Right lobe of liver (tissue), 6 donors: Measurements from ENCODE around the gene MYOZ3. TPM values are rescaled to one million over a fixed set of nuclear protein-coding genes. Genes with fewer than 3 reads are reported as not detected.
A peak's percentile ranks its signal among the peaks of the same experiment; 100 is the strongest.

Experiments
- ATAC-seq, 4 donors: fragments of 200-7000 bp; cut with Tn5 transposase; one replicate each; pipeline ENCODE4 v1.9.1; 2020; ENCODE audit warnings: mild to moderate bottlenecking in 4 of 4, moderate library complexity in 4 of 4
- DNase-seq, 3 donors: peaks; one replicate each; pipeline ENCODE4 v3.0.0-alpha.2; 2020
- H3K27ac ChIP-seq, 3 donors: fragments of 200-600 bp; one replicate each; pipeline ENCODE4 v1.8.0; 2022
- H3K27me3 ChIP-seq, 2 donors: fragments of 200-600 bp; one replicate each; pipeline ENCODE4 v1.8.0; 2022
- H3K36me3 ChIP-seq, 4 donors: fragments of 200-600 bp; sonication (generic) in 1 of 4; one replicate each; pipeline versions ENCODE4 v1.5.1 to v1.8.0; 2017 to 2022; ENCODE audit warnings: control low read depth in 1 of 4
- H3K4me1 ChIP-seq, 4 donors: fragments of 200-600 bp; sonication (generic) in 1 of 4; one replicate each; pipeline versions ENCODE4 v1.5.1 to v1.8.0; 2017 to 2022; ENCODE audit warnings: control low read depth in 1 of 4
- H3K4me3 ChIP-seq, 3 donors: fragments of 200-600 bp; one replicate each; pipeline ENCODE4 v1.8.0; 2022
- H3K9me3 ChIP-seq, 4 donors: fragments of 200-600 bp; sonication (generic) in 1 of 4; one replicate each; pipeline versions ENCODE4 v1.5.1 to v1.8.0; 2017 to 2022; ENCODE audit warnings: control low read depth in 1 of 4
- POLR2A ChIP-seq: fragments of 450-650 bp; IDR thresholded peaks from one replicate; pipeline ENCODE4 v1.6.1; 2017; ENCODE audit warnings: antibody characterized with exemption, mild to moderate bottlenecking
- WGBS: methylation state at CpG from one replicate; pipeline ENCODE4 v1.1.6; 2018; ENCODE audit warnings: low coverage, low lambda C conversion rate; ENCODE audit not compliant: insufficient coverage; ENCODE audit errors: missing lambda C conversion rate; 5-methylcytosine and 5-hydroxymethylcytosine counted together
- intact Hi-C, 2 donors: fragments of 100-400 bp; cut with DNase I; formaldehyde crosslinking; loops; one replicate each; pipeline versions ENCODE4 v1.11.2 to v1.14.1; 2022
- total RNA-seq, 6 experiments: library from RNA; depleted of rRNA in 2 of 6; stranded (reverse); fragments of >200 nt in 2 of 6; fragmentation: NEBNext Ultra II Directional in 3 of 6; extraction: Animal tissue kit (Norgen Biotek cat#: 25700) in 3 of 6; gene quantifications; one replicate each; pipeline versions ENCODE4 v1.1.0 to v1.2.4, GENCODE V29; 2016 to 2023
- TF ChIP-seq, protein P1 (sequence below), 4 donors: fragments of 200-600 bp in 3 of 4; fragments of 450-650 bp in 1 of 4; IDR thresholded peaks; one replicate each; pipeline versions ENCODE4 v1.5.1 to v1.8.0; 2016 to 2022; ENCODE audit warnings: antibody characterized with exemption in 4 of 4, mild to moderate bottlenecking in 2 of 4
- donor health status: DM: no; HTN: yes; CAD: no.
- donor health status: DM: no; HTN: no; CAD: no.
- donor health status: DM: no; HTN: no; CAD: no.
- donor health status: DM: no; HTN: yes; CAD: no.
- donor health status: DM: no; HTN: yes; CAD: no.

Gene MYOZ3
- total RNA-seq, 6 experiments from 2014 or later: 0.09 to 0.25 (median 0.12) TPM; not detected in 3

DNA sequence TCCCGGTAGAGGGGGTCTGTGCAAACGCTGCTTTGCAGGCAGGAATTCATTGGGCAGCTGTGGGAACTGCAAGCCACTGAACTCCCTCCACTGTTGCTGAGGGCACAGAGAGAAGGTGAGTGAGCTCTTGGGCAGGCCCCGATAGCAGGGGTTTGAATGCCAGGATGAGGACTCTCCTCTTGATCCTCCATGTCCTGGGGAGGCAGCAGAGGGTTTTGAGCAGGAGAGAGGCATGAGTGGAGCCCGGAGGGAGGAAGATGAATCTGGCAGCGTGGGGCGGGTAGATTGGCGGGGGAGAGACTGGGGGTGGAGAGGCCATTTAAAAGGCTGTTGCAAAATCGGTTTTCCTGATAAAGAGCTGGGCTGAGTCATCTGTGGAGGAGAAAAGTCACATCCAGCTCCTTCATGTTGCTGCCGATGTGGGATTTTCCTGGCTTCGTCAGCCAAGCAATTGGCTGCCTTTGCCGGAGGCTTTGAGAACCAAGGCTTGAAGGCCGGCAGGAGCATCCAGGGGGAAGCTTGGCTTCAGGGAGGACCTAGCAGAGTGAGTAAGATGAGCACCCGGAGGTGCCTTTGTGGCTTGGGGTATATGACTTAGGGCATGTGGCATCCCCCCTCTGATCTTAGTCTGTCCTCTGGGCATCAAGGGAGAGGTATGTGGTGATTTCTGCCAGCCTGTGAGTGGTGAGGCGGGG is 20.6 kb upstream of the MYOZ3 start, which contains the start of gene SYNPO:
Gene SYNPO, plus strand, starts transcription at position 350 of the 695 bp plus-strand sequence. CDS start 7,616 bp downstream, outside the sequence.
- no peaks in the 10 kb centered on the region for H3K27me3 ChIP-seq
- H3K4me3 ChIP-seq: peak within 1 kb of the TSS; percentile 51 to 83 (median 63)
- TF ChIP-seq, protein P1, sequence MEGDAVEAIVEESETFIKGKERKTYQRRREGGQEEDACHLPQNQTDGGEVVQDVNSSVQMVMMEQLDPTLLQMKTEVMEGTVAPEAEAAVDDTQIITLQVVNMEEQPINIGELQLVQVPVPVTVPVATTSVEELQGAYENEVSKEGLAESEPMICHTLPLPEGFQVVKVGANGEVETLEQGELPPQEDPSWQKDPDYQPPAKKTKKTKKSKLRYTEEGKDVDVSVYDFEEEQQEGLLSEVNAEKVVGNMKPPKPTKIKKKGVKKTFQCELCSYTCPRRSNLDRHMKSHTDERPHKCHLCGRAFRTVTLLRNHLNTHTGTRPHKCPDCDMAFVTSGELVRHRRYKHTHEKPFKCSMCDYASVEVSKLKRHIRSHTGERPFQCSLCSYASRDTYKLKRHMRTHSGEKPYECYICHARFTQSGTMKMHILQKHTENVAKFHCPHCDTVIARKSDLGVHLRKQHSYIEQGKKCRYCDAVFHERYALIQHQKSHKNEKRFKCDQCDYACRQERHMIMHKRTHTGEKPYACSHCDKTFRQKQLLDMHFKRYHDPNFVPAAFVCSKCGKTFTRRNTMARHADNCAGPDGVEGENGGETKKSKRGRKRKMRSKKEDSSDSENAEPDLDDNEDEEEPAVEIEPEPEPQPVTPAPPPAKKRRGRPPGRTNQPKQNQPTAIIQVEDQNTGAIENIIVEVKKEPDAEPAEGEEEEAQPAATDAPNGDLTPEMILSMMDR (IDR thresholded peaks at IDR 0.05): no peak
- TF ChIP-seq POLR2A: peak; percentile 60
- peak; percentile 50 to 64 (median 56) for ATAC-seq
- DNase-seq: peak; percentile 75 to 83 (median 80)
- WGBS: 9% methylated on average over 14 of the region's 14 CpGs
- H3K27ac ChIP-seq: peak within 1 kb of the TSS; percentile 68 to 91 (median 91)
- H3K4me1 ChIP-seq: peaks cover 0 to 83% (median 42%) of the 10 kb centered on the region in 4 donors
- intact Hi-C loops: loop anchor here in 1 of 2 donors (10.0 kb wide), 1 partner anchor 54 kb away; no protein-coding TSS in a partner anchor
- no peaks in the 10 kb centered on the region for H3K9me3 ChIP-seq
- no peaks in the 10 kb centered on the region for H3K36me3 ChIP-seq

DNA sequence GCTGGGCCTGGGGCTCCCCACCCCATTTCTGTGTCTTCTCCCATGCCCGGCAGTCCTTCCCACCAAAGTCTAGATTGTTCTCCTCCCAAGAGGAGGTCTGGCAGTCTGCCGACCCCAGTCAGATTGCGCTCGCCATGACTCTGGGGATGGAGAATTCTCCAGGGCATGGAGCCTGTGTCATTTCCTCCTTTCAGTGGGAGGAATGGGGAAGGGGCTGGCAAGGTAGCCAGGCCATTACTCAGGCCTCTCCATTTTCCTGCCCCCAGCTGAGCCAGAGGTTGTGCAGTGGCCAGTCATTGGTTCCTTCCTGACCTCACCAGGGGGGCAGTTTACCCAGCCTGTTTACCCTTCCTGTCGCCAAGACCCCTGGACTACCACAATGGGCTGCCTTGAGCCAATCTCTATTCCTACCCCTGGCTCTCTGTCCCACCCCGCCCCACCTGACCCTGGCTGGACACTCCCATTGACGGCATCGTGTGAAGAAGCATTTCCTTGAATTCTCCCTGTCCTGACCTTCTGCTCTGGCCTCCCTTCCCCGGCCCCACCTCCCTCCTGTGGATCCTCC is 20.0 kb upstream of the MYOZ3 start:
- Histone ChIP-seq H3K9me3 (no peaks in the 10 kb centered on the region), H3K4me1 (peaks cover 0 to 82% (median 42%) of the 10 kb centered on the region in 4 donors), H3K27me3 (no peaks in the 10 kb centered on the region), H3K36me3 (no peaks in the 10 kb centered on the region), H3K4me3 (peak overlapping the region; percentile 51 to 83 (median 63)), H3K27ac (peak overlapping the region; percentile 68 to 91 (median 91))
- DNase-seq (peak; percentile 56 to 76 (median 75)), ATAC-seq (peak; percentile 13 to 54 (median 16))
- TF ChIP-seq POLR2A: no peak
- TF ChIP-seq, protein P1 (IDR thresholded peaks at IDR 0.05): no peak
- intact Hi-C loops: loop anchor here in 1 of 2 donors (10.0 kb wide), 1 partner anchor 54 kb away; no protein-coding TSS in a partner anchor
- 5% methylated on average over 5 of the region's 9 CpGs for WGBS

DNA sequence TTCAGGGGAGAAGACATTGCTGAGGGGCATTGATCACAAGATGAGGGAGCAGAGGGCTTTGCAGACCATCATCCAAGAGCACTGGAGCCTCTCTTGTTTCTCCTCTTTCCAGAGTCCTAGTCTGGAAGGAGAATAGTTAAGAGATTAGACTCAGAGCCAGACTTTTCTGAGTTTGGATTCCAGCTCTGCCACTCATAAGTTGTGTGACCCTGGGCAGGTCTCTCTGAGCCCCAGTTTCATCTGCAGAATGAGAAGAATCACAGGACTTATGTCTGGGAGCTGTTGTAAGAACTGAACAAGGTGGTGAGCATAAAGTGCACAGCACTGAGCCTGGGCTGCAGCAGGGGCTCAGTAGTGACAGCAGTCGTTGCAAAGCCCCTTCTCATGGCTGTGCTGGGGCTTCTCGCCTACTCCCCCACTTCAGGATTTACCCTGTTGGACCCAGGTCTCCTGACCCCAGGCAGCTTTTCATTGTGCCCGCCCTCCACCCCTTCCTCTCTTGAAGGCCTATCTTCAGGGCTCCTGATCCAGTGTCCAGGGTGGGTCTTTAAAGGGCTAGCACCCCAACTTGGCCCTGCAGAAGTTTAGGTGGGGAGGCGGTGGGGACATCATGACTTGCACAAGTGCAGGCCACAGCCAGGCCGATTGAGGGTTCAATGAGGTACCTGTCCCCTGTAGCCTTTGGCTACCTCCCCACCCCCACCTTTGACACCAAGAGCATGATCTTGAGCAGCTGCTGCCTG is 19.1 kb upstream of the MYOZ3 start:
- Histone ChIP-seq H3K4me1 (peaks cover 0 to 79% (median 39%) of the 10 kb centered on the region in 4 donors), H3K27ac (peak overlapping the region; percentile 68 to 91 (median 91)), H3K4me3 (peak overlapping the region; percentile 51 to 83 (median 63)), H3K27me3 (no peaks in the 10 kb centered on the region), H3K9me3 (no peaks in the 10 kb centered on the region), H3K36me3 (no peaks in the 10 kb centered on the region)
- TF ChIP-seq, protein P1 (IDR thresholded peaks at IDR 0.05): no peak
- no peak for TF ChIP-seq POLR2A
- ATAC-seq (peak in 1 of 4 donors; percentile 1), DNase-seq (no peak)
- 34% methylated on average over 3 of the region's 5 CpGs for WGBS
- intact Hi-C loops: loop anchor here in 1 of 2 donors (10.0 kb wide), 1 partner anchor 53 kb away; no protein-coding TSS in a partner anchor

DNA sequence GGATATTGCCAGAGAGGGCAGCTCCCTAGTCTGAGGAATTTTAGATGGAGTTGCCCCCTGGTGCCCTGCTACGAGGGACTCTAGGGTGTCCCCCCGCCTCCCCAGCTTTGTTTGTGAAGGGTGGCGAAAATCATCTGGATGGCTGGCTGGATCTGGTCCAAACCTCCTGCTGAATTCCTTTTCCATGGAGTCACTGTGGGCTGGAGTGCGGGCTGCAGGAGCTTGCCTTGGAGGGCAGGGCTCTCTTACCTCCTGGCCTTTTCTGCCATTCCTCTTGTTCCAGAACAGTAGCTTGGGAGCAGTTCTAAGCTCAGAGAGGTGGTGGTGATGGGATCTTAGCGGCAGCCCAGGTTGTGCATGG is 18.5 kb upstream of the MYOZ3 start:
- Histone ChIP-seq H3K27me3 (no peaks in the 10 kb centered on the region), H3K36me3 (no peaks in the 10 kb centered on the region), H3K4me1 (peaks cover 0 to 74% (median 36%) of the 10 kb centered on the region in 4 donors), H3K4me3 (peak overlapping the region; percentile 51 to 83 (median 63)), H3K9me3 (no peaks in the 10 kb centered on the region), H3K27ac (peak overlapping the region; percentile 68 to 91 (median 91))
- intact Hi-C loops: loop anchor here in 1 of 2 donors (10.0 kb wide), 1 partner anchor 52 kb away; no protein-coding TSS in a partner anchor
- ATAC-seq: peak in 3 of 4 donors; percentile 4 to 33 (median 6)
- DNase-seq: peak; percentile 58 to 72 (median 67)
- 6% methylated on average over 3 of the region's 5 CpGs for WGBS
- TF ChIP-seq, protein P1 (IDR thresholded peaks at IDR 0.05): no peak
- no peak for TF ChIP-seq POLR2A
